Neural cell (in vitro differentiated cells): Measurements from ENCODE around the gene PTPRD. TPM values are rescaled to one million over a fixed set of nuclear protein-coding genes. Genes with fewer than 3 reads are reported as not detected.

Source experiments
- H2AFZ ChIP-seq: fragments of 200-600, 300-800 bp; sonication (generic), shearing (Covaris generic); 2 replicates; pipeline ENCODE4 v1.6.0; 2014; ENCODE audit warnings: low read depth, mild to moderate bottlenecking, antibody characterized with exemption, low read length, moderate library complexity
- H3F3A ChIP-seq: fragments of 200-600 bp; shearing (Covaris generic); 2 replicates; pipeline ENCODE4 v1.6.1; 2016; ENCODE audit warnings: mild to moderate bottlenecking, moderate library complexity, mixed read lengths, antibody characterized with exemption, low read length; ENCODE audit not compliant: insufficient read depth, poor library complexity, severe bottlenecking
- H3K27ac ChIP-seq: fragments of 200-600, 300-800 bp; sonication (generic), shearing (Covaris generic); 2 replicates; pipeline ENCODE4 v1.5.1; 2014; ENCODE audit warnings: mild to moderate bottlenecking, low read length, moderate library complexity
- H3K27me3 ChIP-seq: fragments of 300-800, 200-600 bp; sonication (generic), shearing (Covaris generic); 2 replicates; pipeline ENCODE4 v1.6.0; 2014; ENCODE audit warnings: mild to moderate bottlenecking, low read depth, low read length, moderate library complexity; ENCODE audit not compliant: insufficient read depth
- H3K36me3 ChIP-seq: fragments of 300-800, 200-600 bp; sonication (generic), shearing (Covaris generic); 2 replicates; pipeline ENCODE4 v1.5.1; 2014; ENCODE audit warnings: mild to moderate bottlenecking, antibody characterized with exemption, low read length, moderate library complexity; ENCODE audit not compliant: insufficient read depth
- H3K4me2 ChIP-seq: fragments of 300-800, 200-600 bp; sonication (generic), shearing (Covaris generic); 2 replicates; pipeline ENCODE4 v1.6.0; 2014; ENCODE audit warnings: mild to moderate bottlenecking, low read length
- H3K4me3 ChIP-seq: fragments of 300-800, 200-600 bp; sonication (generic), shearing (Covaris generic); 2 replicates; pipeline ENCODE4 v1.5.1; 2014; ENCODE audit warnings: mild to moderate bottlenecking, low read length, moderate library complexity
- H3K79me2 ChIP-seq: fragments of 200-600 bp; shearing (Covaris generic); replicated peaks from 2 replicates; pipeline ENCODE4 v1.6.0; 2014; ENCODE audit warnings: mild to moderate bottlenecking, low read length, moderate library complexity; ENCODE audit not compliant: insufficient read depth
- H3K9ac ChIP-seq: fragments of 300-800, 200-600 bp; sonication (generic), shearing (Covaris generic); 2 replicates; pipeline ENCODE4 v1.6.1; 2016; ENCODE audit warnings: mild to moderate bottlenecking, low read length, mixed read lengths
- H3K9me2 ChIP-seq: fragments of 200-600 bp; shearing (Covaris generic); 2 replicates; pipeline ENCODE4 v1.6.1; 2016; ENCODE audit warnings: mild to moderate bottlenecking, low read length, mixed read lengths; ENCODE audit not compliant: insufficient read depth
- H3K9me3 ChIP-seq: fragments of 200-600, 300-800 bp; sonication (generic), shearing (Covaris generic); 2 replicates; pipeline ENCODE4 v1.6.1; 2016; ENCODE audit warnings: mild to moderate bottlenecking, mixed run types, low read length, moderate library complexity, mixed read lengths
- H4K20me1 ChIP-seq: fragments of 200-600 bp; shearing (Covaris generic); 2 replicates; pipeline ENCODE4 v1.6.1; 2016; ENCODE audit warnings: mild to moderate bottlenecking, mixed run types; ENCODE audit not compliant: insufficient read depth
- CTCF ChIP-seq: fragments of 450-650 bp; IDR thresholded peaks from 2 replicates; pipeline ENCODE4 v1.5.1; 2014; ENCODE audit warnings: antibody characterized with exemption, mild to moderate bottlenecking, moderate library complexity; ENCODE audit not compliant: poor library complexity, severe bottlenecking
- EP300 ChIP-seq: fragments of 450-650 bp; conservative IDR thresholded peaks from 2 replicates; pipeline ENCODE4 v1.6.1; 2014; ENCODE audit warnings: antibody characterized with exemption, mild to moderate bottlenecking, moderate library complexity; ENCODE audit not compliant: poor library complexity, severe bottlenecking
- EZH2 ChIP-seq: fragments of 200-600, 300-800 bp; shearing (Covaris generic), sonication (generic); IDR thresholded peaks from 2 replicates; pipeline ENCODE4 v1.6.1; 2014; ENCODE audit warnings: antibody characterized with exemption, low read length, borderline replicate concordance, mild to moderate bottlenecking; ENCODE audit not compliant: insufficient read depth, poor library complexity, severe bottlenecking
- MXI1 ChIP-seq: fragments of 450-650 bp; conservative IDR thresholded peaks from 2 replicates; pipeline ENCODE4 v1.6.1; 2014; ENCODE audit warnings: antibody characterized with exemption, mild to moderate bottlenecking; ENCODE audit not compliant: poor library complexity, severe bottlenecking
- POLR2AphosphoS5 ChIP-seq: IDR thresholded peaks from 2 replicates; pipeline ENCODE4 v1.6.1; 2012
- RAD21 ChIP-seq: fragments of 450-650 bp; conservative IDR thresholded peaks from 2 replicates; pipeline ENCODE4 v1.6.1; 2014; ENCODE audit warnings: antibody characterized with exemption, mild to moderate bottlenecking, moderate library complexity
- REST ChIP-seq: IDR thresholded peaks from 2 replicates; pipeline ENCODE4 v1.6.1; 2012; ENCODE audit warnings: borderline replicate concordance
- SMC3 ChIP-seq: fragments of 450-650 bp; conservative IDR thresholded peaks from 2 replicates; pipeline ENCODE4 v1.6.1; 2014; ENCODE audit warnings: antibody characterized with exemption, mild to moderate bottlenecking, moderate library complexity; ENCODE audit not compliant: poor library complexity
- TAF1 ChIP-seq: IDR thresholded peaks from 2 replicates; pipeline ENCODE4 v1.6.1; 2012; ENCODE audit warnings: low read depth
- polyA plus RNA-seq: library from polyadenylated mRNA; depleted of rRNA; stranded (reverse); fragments of >200 nt; gene quantifications from 2 replicates; pipeline ENCODE4 v1.2.3, GENCODE V29; 2014

The PTPRD gene
- polyA plus RNA-seq, 1 donor from 2014 or later, result 143 TPM

GRCh38 chr9:9091387-9091786 lies 1521.4 kb downstream of the PTPRD start:
- Histone ChIP-seq H3K4me3 (no peak overlapping the region), H3K27ac (no peak overlapping the region), H3K4me2 (no peak overlapping the region), H3K9ac (no peak overlapping the region), H3K27me3 (no peaks in the 10 kb centered on the region), H3F3A (no peaks in the 10 kb centered on the region), H3K36me3 (no peaks in the 10 kb centered on the region), H4K20me1 (no peaks in the 10 kb centered on the region), H3K9me2 (no peaks in the 10 kb centered on the region), H3K9me3 (no peaks in the 10 kb centered on the region), H2AFZ (no peak overlapping the region), H3K79me2 (no peaks in the 10 kb centered on the region)
- TF ChIP-seq EZH2 (no peak), CTCF (no peak), REST (no peak), MXI1 (no peak), RAD21 (no peak), TAF1 (no peak), EP300 (no peak), POLR2AphosphoS5 (no peak), SMC3 (no peak)

GRCh38 chr9:9079473-9079872 lies 1533.3 kb downstream of the PTPRD start:
- H3K79me2 ChIP-seq, result no peaks in the 10 kb centered on the region
- H3K36me3 ChIP-seq, result no peaks in the 10 kb centered on the region
- H3K27ac ChIP-seq, result no peak overlapping the region
- no peak overlapping the region for H2AFZ ChIP-seq
- H3K9ac ChIP-seq, result no peak overlapping the region
- no peaks in the 10 kb centered on the region for H3K9me3 ChIP-seq
- no peak overlapping the region for H3K4me3 ChIP-seq
- H3K27me3 ChIP-seq, result no peaks in the 10 kb centered on the region
- no peak for TF ChIP-seq REST
- TF ChIP-seq CTCF, result no peak
- no peak for TF ChIP-seq EZH2
- no peak for TF ChIP-seq POLR2AphosphoS5
- TF ChIP-seq EP300, result no peak
- no peak for TF ChIP-seq MXI1
- TF ChIP-seq TAF1, result no peak
- no peak for TF ChIP-seq RAD21
- no peak for TF ChIP-seq SMC3
- H3K4me2 ChIP-seq, result no peak overlapping the region
- no peaks in the 10 kb centered on the region for H4K20me1 ChIP-seq
- no peaks in the 10 kb centered on the region for H3K9me2 ChIP-seq
- H3F3A ChIP-seq, result no peaks in the 10 kb centered on the region
